B cell (primary cell): ENCODE results near the gene NPC1. TPM values are rescaled to one million over a fixed set of nuclear protein-coding genes. Genes with fewer than 3 reads are reported as not detected.

ENCODE experiments used
- ATAC-seq: fragments of 200-7000 bp; cut with Tn5 transposase; one replicate; pipeline ENCODE4 v1.10.0; 2021; ENCODE audit warnings: low read depth, mild to moderate bottlenecking, moderate number of reproducible peaks, moderate library complexity
- CTCF ChIA-PET: fragments of 350-600 bp; sonication (Branson Sonifier 250); formaldehyde crosslinking; loops from one replicate; lab custom pipeline; 2021; ENCODE audit warnings: antibody characterized with exemption, inconsistent platforms; lab: Charles Lee
- POLR2A ChIA-PET: fragments of 350-600 bp; sonication (Branson Sonifier 250); formaldehyde crosslinking; loops from one replicate; lab custom pipeline; 2021; ENCODE audit warnings: antibody characterized with exemption; lab: Charles Lee
- DNase-seq: peaks from one replicate; pipeline ENCODE4 v3.0.0; 2013
- H2AFZ ChIP-seq: 2 replicates; pipeline ENCODE4 v1.6.1; 2012; ENCODE audit warnings: mild to moderate bottlenecking, low read depth, low read length; ENCODE audit not compliant: insufficient read depth, poor library complexity, severe bottlenecking
- H3K27ac ChIP-seq, 2 donors: 1 replicate in 1 of 2; 2 replicates in 1 of 2; pipeline ENCODE4 v1.5.1; 2012 to 2013; ENCODE audit warnings: low read length in 2 of 2, mild to moderate bottlenecking in 2 of 2, moderate library complexity in 1 of 2
- H3K27me3 ChIP-seq, 4 experiments: fragments of 200-600 bp in 1 of 4; sonication (generic) in 1 of 4; replicated peaks in 1 of 4; 1 replicate in 2 of 4; 2 replicates in 2 of 4; pipeline versions ENCODE4 v1.6.1 to v1.7.0; 2013 to 2016; ENCODE audit warnings: low read length in 3 of 4, mild to moderate bottlenecking in 2 of 4, mixed read lengths in 1 of 4, moderate library complexity in 1 of 4; ENCODE audit not compliant: insufficient read depth in 4 of 4, control insufficient read depth in 3 of 4; ENCODE audit errors: control extremely low read depth in 1 of 4
- H3K36me3 ChIP-seq, 2 experiments: replicated peaks in 1 of 2; 1 replicate in 1 of 2; 2 replicates in 1 of 2; pipeline versions ENCODE4 v1.6.1 to v1.7.1; 2013; ENCODE audit warnings: low read length in 1 of 2; ENCODE audit not compliant: insufficient read depth in 2 of 2, control insufficient read depth in 1 of 2; ENCODE audit errors: control extremely low read depth in 1 of 2, extremely low read depth in 1 of 2
- H3K4me1 ChIP-seq, 2 donors: fragments of 200-600 bp in 1 of 2; sonication (generic) in 1 of 2; 1 replicate in 1 of 2; 2 replicates in 1 of 2; pipeline versions ENCODE4 v1.5.1 to v1.6.1; 2013 to 2017; ENCODE audit warnings: low read length in 2 of 2; ENCODE audit not compliant: control insufficient read depth in 2 of 2, insufficient read depth in 2 of 2
- H3K4me2 ChIP-seq: replicated peaks from 2 replicates; pipeline ENCODE3; 2012; ENCODE audit warnings: mild to moderate bottlenecking, low read depth, low read length; ENCODE audit not compliant: poor library complexity, severe bottlenecking
- H3K4me3 ChIP-seq, 5 experiments: fragments of 200-600 bp in 1 of 5; sonication (generic) in 1 of 5; 1 replicate in 3 of 5; 2 replicates in 2 of 5; pipeline versions ENCODE4 v1.5.1 to v1.7.0; 2011 to 2016; ENCODE audit warnings: low read length in 4 of 5, mild to moderate bottlenecking in 4 of 5, low read depth in 2 of 5, control low read depth in 1 of 5, moderate library complexity in 1 of 5; ENCODE audit not compliant: insufficient read depth in 1 of 5; ENCODE audit errors: control extremely low read depth in 1 of 5, extremely low read depth in 1 of 5
- H3K79me2 ChIP-seq: fragments of 200-600 bp; sonication (generic); one replicate; pipeline ENCODE4 v1.6.0; 2016; ENCODE audit warnings: low read length; ENCODE audit not compliant: control insufficient read depth, insufficient read depth
- H3K9ac ChIP-seq: fragments of 200-600 bp; sonication (generic); 2 replicates; pipeline ENCODE4 v1.6.1; 2017; ENCODE audit warnings: mild to moderate bottlenecking, low read length, moderate library complexity
- H3K9me3 ChIP-seq, 3 donors: one replicate each; pipeline versions ENCODE4 v1.6.1 to v1.7.1; 2013; ENCODE audit warnings: low read length in 2 of 3; ENCODE audit not compliant: control insufficient read depth in 2 of 3, insufficient read depth in 1 of 3; ENCODE audit errors: control extremely low read depth in 1 of 3
- H4K20me1 ChIP-seq: 2 replicates; pipeline ENCODE4 v1.6.0; 2012; ENCODE audit warnings: mild to moderate bottlenecking, low read length; ENCODE audit not compliant: insufficient read depth, control insufficient read depth, poor library complexity, severe bottlenecking
- H3K27ac Mint-ChIP-seq: one replicate; pipeline ENCODE4 v1.8.0; 2021; ENCODE audit warnings: mixed read lengths
- H3K27me3 Mint-ChIP-seq: one replicate; pipeline ENCODE4 v1.8.0; 2021; ENCODE audit warnings: mixed read lengths
- H3K4me1 Mint-ChIP-seq: one replicate; pipeline ENCODE4 v1.8.0; 2021; ENCODE audit warnings: mixed read lengths
- H3K4me3 Mint-ChIP-seq: one replicate; pipeline ENCODE4 v1.8.0; 2021; ENCODE audit warnings: mixed read lengths
- H3K9me3 Mint-ChIP-seq: one replicate; pipeline ENCODE4 v1.8.0; 2022; ENCODE audit warnings: mixed read lengths; ENCODE audit not compliant: insufficient read depth
- CTCF ChIP-seq: fragments of 200-600 bp; IDR thresholded peaks from one replicate; pipeline ENCODE4 v1.8.0; 2022; ENCODE audit warnings: antibody characterized with exemption, mild to moderate bottlenecking
- EZH2 ChIP-seq: IDR thresholded peaks from 2 replicates; pipeline ENCODE4 v1.6.1; 2012; ENCODE audit warnings: borderline replicate concordance, low read depth, mild to moderate bottlenecking, moderate library complexity, low read length; ENCODE audit not compliant: insufficient read depth, poor library complexity, severe bottlenecking
- WGBS: methylation state at CpG from one replicate; pipeline ENCODE4 v1.1.5; 2013; ENCODE audit warnings: missing lambda C conversion rate; ENCODE audit not compliant: insufficient coverage; 5-methylcytosine and 5-hydroxymethylcytosine counted together
- intact Hi-C: fragments of 100-400 bp; cut with micrococcal nuclease; formaldehyde crosslinking; loops from one replicate; pipeline ENCODE4 v1.10.0; 2022
- polyA plus RNA-seq: library from polyadenylated mRNA; depleted of rRNA; stranded (reverse); fragments of >200 nt; gene quantifications from 2 replicates; pipeline ENCODE4 v1.2.3, GENCODE V29; 2012
- total RNA-seq, 2 donors: library from RNA; stranded (reverse); fragments of 120-200 nt in 1 of 2; gene quantifications; 1 replicate in 1 of 2; 2 replicates in 1 of 2; pipeline versions ENCODE4 v1.2.3 to v1.2.4, GENCODE V29; 2013 to 2022

NPC1 gene
- total and polyA plus RNA-seq, 2 donors (not counting 1 experiment from before 2014, with no cell fraction given), result 17.5 to 44.4 TPM

- H3K4me2 ChIP-seq, result no peak overlapping the region
- no peak overlapping the region for H2AFZ ChIP-seq
- peaks cover 17% of the 10 kb centered on the region for H3K27me3 Mint-ChIP-seq
- H4K20me1 ChIP-seq, result no peaks in the 10 kb centered on the region
- no peak overlapping the region for H3K27ac ChIP-seq
- H3K4me3 Mint-ChIP-seq, result no peak overlapping the region
- no peak overlapping the region for H3K27ac Mint-ChIP-seq
- H3K79me2 ChIP-seq, result no peaks in the 10 kb centered on the region
- H3K9ac ChIP-seq, result no peak overlapping the region
- intact Hi-C loops, result no loop called here
- no peaks in the 10 kb centered on the region for H3K9me3 ChIP-seq
- H3K4me3 ChIP-seq, result no peak overlapping the region
- H3K4me1 Mint-ChIP-seq, result no peaks in the 10 kb centered on the region
- no peaks in the 10 kb centered on the region for H3K36me3 ChIP-seq
- ATAC-seq (no peak), DNase-seq (no peak)
- WGBS, result 100% methylated on average over 2 of the region's 5 CpGs
- TF ChIP-seq EZH2, result no peak
- no peak for TF ChIP-seq CTCF
- ChIA-PET POLR2A (no interaction called here), CTCF (interaction anchor here (0.6 kb wide), 1 partner anchor 199 kb away, joined by 4 read pairs; no protein-coding TSS in a partner anchor)
- H3K4me1 ChIP-seq, result no peaks in the 10 kb centered on the region
- H3K27me3 ChIP-seq, result no peaks in the 10 kb centered on the region
- H3K9me3 Mint-ChIP-seq, result no peaks in the 10 kb centered on the region
These were observed 45.0 kb upstream of the NPC1 start for GRCh38 chr18:23631312-23631711.

GRCh38 chr18:23629444-23629946 is 43.2 kb upstream of the NPC1 start:
- ATAC-seq (no peak), DNase-seq (no peak)
- Histone ChIP-seq H3K9me3 (no peaks in the 10 kb centered on the region), H4K20me1 (no peaks in the 10 kb centered on the region), H3K27ac (no peak overlapping the region), H3K9ac (no peak overlapping the region), H3K4me2 (no peak overlapping the region), H3K4me3 (no peak overlapping the region), H3K27me3 (no peaks in the 10 kb centered on the region), H2AFZ (no peak overlapping the region), H3K4me1 (no peaks in the 10 kb centered on the region), H3K36me3 (no peaks in the 10 kb centered on the region), H3K79me2 (no peaks in the 10 kb centered on the region)
- CTCF ChIA-PET, result interaction anchor here (1.0 to 1.2 kb wide), 2 partner anchors 13 to 16 kb away, joined by 3 read pairs; no protein-coding TSS in a partner anchor
- intact Hi-C loops, result no loop called here
- Mint-ChIP-seq H3K27ac (no peak overlapping the region), H3K9me3 (no peaks in the 10 kb centered on the region), H3K27me3 (peaks cover 5% of the 10 kb centered on the region), H3K4me3 (no peak overlapping the region), H3K4me1 (no peaks in the 10 kb centered on the region)
- POLR2A ChIA-PET, result interaction anchor here (0.7 kb wide), 1 partner anchor 131 kb away, joined by 6 read pairs; no protein-coding TSS in a partner anchor
- WGBS, result 94% methylated on average over 4 of the region's 4 CpGs
- TF ChIP-seq EZH2 (no peak), CTCF (no peak)
